ENCODE measurements around the gene ATP10A.
"Not testable (repeated sequence)": the region's sequence is repeated elsewhere in the genome, so short reads cannot be mapped to it uniquely, and the experiment has no call there.

The ATP10A gene

DNA sequence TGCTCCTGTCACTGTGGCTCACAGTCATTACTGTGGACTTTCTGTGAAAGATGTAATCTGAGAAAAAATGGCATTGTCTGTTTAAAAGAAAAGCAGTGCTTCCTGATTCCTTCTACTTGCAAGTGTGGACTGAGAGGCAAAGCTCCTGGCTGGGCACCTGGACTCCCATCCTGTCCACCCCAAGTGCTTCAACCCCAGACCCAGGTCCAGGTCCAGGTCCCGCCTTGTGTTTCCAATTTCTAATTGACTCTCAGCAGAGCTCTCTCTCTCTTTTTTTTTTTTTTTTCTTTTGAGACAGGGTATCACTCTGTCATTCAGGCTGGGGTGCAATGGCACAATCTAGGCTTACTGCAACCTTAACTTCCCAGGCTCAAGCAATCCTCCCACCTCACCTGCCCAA lies 94.9 kb downstream of the ATP10A start:
- no peak for DNase-seq

DNA sequence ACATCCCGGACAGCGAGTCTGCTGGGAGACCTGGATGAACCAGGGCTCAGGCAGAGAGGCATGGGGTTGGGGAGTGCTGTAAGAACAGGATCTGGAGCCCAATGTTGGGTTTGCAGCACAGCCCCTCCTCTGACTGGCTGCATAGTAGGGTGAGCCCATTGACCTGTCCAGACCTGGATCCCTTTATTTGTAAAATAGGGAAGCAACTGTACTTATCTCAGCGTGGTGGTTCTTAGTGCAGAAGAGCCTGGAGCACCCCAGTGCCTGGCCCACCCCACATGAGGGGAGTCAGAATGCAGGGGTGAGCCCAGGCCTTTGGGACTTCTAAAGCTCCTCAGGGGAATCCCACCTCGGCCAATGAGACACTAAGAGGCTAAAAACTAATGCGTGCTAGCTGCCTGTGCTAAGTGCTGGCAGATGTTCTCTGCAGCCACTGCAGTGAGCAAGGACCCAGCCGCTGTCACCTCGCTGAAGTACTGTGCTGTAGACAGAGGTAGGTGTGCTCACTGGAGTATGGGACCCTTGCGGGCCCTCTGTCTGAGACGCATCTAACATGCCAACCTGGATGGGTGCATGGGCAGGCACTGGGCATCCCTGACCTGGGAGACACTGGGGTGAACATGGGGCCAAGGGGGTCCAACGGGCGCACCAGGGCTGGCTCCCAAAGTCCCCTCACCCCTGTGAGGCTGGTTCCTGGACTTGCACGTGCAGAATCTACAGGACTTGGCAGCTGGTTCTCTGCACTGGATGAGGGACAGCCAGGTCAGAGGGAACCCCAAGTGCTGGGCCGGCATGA lies 95.6 kb downstream of the ATP10A start:
- no peak for DNase-seq

DNA sequence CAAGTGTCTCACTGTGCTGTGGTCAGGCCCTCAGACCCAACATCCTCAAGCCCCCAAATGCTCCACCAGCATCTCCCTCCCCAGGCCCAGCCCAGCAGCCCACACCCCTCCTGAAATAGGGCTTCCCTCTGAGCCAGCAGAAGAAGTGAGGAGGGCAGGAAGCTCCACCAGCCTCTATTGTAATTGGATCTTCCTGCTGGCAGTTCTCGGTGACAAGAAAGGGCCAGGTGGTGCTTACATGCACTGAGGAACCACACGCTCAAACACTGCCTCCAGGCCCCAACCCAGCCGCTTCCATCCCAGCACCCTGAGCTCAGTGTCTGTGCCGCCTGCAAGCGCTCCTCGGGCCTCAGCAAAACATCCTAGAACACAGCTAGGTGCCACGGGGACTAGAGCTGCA lies 96.7 kb downstream of the ATP10A start:
- no peak for DNase-seq

DNA sequence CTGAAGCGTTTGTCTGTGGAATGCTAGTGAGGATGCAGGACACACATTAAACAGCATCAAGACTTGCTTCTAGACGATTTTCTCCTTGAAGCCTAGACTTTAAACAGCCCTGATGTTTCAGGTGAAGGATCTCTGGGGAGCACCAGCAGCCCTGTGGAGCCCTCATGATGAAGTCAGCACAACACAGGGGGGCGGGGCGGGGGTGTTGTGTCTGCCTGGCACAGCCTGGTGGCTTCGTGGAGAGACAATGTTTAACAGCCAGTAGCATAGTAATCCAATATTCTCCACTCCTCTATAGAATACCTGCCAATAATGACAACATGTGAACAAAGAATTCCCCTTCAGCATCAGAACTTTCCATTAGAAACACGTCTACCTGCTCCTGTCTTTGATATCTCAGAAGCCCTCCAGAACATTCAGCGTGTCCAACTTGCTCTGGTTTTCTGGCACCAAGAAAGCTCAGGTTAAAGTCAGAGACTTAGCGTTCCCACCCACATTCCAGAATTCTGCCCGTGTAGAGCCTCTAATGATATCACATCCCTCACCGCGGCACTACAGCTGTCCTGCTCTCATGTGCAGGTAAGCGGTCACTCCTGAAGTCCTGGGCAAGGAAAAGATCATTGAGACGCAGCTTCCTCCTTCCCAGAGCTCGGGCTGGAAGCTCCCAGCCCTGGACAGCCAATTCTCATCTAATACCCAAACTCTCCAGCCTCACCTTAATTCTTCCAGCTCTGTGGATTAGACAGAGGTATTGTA lies 98.0 kb downstream of the ATP10A start:
- no peak for DNase-seq

DNA sequence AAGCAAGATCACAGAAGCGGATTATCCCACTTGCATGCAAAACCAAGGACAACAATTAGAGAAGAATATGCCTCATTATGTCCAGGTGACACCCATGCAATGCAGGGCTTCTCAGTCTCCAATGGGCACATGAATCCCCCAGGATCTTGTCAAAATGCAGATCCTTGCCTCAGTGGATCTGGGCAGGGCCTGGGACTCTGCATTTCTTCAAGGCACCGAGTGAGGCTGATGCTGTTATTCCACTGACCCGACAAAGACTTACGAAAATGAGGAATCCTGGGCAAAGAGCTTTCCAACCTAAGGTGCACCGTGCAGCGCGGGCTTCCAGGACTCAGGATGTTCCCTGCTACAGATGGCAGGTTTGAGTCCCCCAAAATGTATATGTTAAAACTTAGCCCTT lies 99.2 kb downstream of the ATP10A start:
- no peak for DNase-seq

DNA sequence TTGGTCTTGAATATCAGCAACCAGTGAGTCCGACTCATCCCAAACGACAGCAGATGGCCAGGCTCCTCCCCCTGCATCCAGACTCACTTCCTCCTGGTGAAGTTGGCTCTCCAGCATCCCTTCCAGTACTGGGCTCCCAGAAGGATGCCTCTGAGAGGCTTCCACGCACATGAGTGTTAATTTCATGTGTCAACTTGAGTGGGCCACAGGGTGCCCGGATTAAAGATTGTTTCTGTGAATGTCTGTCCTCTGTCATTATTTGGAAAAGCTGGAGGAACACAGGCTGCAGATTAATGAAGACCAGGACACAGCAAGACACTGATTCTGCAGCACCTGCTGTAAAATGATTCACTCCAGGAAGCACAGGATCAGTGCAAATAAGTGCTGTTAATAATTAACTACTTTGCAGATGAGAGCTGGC lies 99.8 kb downstream of the ATP10A start:
- no peak for DNase-seq

DNA sequence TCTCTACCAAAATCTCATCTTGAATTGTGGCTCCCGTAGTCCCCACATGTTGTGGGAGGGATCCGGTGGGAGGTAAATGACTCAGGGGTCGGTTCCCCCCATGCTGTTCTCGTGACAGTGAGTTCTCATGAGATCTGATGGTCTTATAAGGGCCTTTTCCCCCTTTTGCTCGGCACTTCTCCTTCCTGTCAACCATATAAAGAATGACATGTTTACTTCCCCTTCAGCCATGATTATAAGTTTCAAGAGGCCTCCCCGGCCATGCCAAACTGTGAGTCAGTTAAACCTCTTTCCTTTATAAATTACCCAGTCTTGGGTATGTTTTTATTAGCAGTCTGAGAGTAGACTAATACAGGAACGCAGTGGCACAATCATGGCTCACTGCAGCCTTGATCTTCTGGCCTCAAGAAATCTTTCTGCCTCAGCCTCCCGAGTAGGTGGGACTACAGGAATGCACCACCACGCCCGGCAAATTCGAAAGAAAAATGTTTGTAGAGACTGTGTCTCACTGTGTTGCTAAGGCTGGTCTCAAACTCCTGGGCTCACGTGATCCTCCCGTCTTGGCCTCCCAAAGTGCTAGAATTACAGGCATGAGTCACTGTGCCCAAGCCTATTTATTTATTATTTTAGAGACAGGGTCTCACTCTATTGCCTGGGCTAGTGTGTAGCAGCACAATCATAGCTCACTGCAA lies 101.0 kb downstream of the ATP10A start:
- DNase-seq: peak; percentile 7

DNA sequence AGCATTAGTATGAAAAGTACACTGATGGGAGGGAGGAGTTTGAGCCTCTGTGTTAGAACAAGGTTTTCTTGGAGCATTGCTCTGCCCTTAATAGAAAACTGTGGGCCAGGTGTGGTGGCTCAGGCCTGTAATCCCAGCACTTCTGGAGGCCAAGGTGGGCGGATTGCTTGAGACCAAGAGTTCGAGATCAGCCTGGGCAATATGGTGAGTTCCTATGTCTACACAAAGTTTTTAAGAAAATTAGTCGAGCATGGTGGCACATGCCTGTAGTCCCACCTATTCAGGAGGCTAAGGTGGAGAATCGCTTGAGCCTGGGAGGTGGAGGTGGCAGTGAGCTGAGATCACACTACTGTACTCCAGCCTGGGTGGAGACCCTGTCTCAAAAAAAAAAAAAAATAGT lies 103.7 kb downstream of the ATP10A start:
- no peak for DNase-seq

DNA sequence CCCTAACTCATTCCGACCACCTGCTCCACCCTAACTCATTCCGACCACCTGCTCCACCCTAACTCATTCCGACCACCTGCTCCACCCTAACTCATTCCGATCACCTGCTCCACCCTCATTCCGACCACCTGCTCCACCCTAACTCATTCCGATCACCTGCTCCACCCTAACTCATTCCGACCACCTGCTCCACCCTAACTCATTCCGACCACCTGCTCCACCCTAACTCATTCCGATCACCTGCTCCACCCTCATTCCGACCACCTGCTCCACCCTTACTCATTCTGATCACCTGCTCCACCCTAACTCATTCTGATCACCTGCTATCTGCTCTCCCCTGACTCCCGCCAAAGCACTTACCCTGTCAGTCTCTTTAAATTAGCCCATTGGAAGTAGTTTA lies 104.5 kb downstream of the ATP10A start:
- DNase-seq: not testable (repeated sequence)

DNA sequence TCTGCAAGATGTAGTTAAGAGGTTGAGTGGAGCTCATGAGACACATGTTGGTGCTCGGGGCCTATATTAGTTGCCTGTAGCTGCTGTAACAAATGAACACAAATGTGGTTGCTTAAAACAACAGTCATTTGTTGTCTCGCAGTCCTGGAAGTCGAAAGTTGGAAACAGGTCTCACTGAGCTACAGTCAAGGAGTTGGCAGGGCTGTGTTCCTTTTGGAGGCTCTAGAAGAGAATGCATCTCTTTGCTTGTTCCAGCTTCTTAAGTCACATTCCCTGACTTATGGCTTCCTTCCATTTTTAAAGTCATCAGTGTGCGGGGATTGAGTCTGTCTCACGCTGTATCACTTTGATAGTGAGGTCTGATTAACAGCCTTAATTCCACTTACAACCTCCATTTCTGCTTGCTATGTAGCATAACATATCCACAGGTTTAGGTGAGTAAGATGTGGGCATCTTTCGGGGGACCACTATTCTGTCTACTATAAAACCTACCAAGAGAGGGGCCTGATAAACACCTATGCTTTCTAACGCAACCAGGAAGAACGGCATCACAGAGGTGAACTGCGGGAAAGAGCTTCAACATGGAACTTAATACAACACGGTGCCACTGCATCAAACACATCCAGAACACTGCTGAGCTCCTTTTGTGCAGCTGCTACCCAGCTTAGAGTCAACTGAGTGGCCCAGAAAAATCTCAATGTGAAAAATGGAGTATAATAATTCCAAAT lies 119.4 kb downstream of the ATP10A start:
- no peak for DNase-seq

DNA sequence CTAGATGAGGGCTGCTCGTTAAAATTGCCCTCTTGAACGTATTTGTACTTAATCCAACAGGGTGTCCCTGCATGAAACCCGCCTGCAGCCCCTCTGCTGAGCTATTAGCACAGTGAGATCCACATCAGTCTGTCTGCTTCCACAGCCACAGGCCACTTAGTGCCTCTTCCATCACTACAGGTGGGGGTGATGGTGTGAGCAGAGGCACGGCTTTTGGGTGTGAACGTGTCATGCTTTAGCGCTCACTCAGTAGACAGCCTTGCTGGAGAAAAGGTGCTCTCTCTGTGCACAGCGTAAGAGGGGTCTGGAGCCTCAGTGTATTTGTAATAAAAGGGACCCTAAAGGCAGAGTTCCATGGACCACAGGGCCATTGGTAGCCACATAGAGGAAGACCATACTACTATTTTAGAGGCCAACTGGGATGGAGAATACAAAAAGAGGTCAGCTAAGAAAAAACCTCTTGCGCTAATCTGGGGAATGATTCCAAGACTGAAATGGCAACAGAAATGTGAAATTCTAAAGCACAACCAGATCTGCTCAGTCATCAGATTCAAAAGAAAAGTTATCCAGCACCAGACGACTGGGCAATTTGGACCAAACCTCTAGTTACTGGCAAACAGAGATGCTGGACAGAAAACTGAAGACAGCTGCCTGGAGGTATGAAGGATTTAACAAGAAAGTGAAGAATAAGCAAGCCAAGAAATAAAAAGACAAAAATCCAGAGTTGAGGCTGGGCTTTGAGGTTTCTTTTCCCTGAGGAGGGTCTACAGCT lies 120.2 kb downstream of the ATP10A start:
- DNase-seq: no peak

DNA sequence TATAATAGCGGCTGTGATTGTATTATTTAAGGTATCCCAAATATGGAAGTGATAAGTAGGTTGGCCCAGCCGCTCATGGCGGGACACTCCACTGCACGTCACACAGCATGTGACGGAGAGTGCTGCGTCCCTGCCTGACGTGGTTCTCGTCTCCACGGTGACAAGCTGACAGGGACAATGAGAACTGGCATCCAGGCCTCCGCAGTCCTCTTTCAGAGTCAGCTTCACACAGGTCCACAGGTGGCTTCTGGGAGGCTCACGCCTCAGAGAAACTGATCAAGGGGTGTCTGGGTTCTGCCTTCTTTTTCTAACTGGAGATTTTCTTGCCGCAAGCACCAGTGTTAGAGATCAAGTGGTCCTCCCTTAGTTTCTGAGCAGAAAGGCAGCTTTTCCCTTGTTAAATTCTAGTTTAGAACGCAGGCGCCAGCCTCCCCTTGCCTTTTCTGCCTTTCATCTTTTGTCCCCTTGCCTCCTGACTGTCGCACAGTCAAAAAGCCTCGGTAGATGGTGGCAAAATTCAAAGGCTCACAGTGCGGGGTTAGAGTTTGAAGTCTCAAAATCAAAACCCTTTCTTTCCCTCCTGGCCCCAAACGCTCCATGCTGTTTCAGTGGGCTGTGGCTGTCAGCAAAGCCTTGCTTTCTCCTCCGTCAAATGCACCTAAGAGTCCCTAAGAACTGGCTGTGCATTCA lies 120.9 kb downstream of the ATP10A start:
- no peak for DNase-seq

DNA sequence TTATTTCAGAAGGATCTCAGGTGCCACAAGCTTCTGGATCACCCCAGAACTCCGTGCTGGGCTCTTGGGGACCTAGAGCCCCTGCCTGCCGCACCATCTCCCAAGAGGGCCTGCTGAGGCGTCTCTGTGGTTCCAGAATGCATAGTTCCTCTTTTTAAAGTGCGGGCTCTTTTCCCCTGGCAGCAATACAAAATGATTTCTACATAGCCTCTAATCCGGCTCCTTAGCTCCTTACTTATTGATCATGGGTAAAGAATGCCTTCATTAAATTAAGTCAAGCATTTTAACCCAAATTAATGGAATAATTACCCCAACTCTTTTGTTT lies 121.9 kb downstream of the ATP10A start:
- peak; percentile 29 for DNase-seq

DNA sequence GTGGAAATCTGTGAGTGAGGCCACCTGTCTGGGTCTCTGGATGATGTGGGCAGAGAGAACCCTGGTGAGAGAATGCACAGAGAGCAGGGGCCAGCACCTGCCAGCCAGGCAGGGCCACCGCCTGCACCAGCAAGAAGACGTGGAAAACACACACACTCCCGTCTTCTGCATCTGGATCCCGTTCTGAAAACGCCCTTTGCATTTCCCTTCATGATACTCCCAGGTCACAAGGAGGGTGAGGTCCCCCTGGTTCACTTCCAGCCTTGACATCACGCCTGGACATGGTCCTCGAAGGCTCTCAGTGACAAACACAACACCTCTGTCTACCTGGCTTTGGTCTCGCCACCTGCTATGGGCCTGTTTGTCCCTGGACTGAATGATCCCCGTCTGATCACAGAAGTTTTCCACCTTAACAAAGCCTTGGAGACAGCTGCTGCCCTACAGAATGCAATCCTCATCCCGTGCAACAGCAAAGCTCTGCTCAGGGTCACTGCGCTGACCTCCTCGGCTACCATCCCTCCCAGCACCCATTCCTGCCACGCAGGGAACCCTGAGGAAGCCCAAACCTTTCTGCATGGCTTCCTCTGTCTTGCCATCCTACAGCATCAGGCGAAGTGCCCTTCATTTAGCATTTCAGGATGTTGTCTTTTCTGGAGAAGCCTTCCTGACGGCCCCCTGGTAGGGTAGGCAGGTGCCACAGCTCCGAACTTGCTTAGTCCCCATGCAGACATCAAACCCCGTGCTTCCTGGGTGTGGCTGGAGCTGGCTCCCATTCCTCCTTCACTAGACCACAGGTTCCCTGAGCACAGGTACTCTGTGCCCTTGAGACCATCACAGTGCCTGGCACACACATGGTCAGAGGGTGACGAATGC lies 122.5 kb downstream of the ATP10A start:
- DNase-seq: no peak

DNA sequence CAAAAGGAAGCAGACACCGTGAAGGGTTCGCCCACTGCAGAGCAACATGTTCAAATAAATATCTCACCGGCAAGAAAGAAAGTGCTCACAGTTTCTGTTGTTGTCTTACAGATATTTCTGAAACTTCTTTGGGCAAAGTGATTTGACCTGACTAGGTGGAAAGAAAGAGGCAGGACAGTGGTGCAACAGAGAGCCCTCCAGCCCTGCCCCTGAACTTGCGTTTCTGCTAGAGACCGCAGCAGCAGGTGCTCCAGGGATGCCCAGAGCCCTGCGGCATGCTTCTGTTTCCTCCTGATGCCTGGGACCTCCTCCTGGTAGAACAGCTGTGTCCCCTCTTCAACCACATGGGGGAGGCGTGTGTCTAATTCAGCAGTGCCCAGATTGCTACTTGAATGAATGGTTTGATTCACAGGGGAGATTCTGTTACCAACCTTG lies 123.4 kb downstream of the ATP10A start:
- DNase-seq: no peak

DNA sequence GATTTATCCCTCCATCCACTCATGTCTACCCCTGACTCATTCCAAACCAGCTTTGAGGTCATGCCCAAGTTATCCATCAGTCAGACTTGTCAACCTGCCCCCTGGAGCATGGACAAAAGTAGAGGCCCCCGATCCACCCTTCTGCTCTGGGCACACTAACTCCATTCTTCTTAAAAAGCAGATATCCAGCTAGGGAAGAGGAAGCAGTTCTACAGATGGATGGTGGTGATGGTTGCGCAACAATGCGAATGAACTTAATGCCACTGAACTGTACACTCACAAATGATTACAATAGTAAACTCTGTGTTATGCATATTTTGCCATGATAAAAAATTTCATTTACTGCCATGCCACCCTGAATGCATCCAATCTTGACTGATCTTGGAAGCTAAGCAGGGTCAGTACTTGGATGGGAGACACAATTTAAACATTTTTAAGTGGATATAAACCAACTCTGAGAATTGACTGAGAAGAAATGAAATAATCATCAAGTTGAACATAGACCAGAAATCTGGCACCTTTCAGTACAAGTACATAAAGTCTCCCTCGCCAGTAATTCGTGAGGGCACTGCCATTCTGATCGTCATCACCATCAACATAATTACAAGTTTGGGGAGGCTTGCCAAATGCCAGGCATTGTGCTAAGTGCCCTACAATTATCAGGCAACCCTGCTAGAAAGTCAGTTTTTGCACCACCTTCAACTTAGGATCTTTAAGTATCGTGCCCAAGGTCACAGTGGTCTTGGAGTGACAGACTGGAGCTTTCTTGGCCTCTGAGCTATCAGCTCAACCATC lies 124.8 kb downstream of the ATP10A start:
- peak; percentile 4 for DNase-seq

DNA sequence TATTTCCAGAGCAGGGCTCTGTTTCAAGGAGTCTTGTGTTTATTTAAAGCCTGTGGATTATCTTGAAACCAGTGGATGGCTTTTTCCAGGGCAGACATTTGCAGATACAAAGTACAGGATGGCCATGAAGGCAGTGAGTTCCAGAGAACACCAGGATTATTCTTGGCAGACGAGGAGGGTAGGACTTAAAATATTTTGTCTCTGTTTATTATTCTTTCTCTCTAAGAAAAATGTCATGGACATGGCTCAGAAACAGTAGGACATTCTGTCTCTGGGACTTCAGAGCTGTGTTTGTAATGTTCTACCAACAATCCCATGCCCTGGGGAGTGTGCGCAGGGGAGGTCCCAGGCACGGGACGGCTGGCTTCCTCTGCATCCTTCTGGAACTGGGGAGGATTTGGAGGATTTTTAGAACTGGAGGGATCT lies 125.9 kb downstream of the ATP10A start:
- no peak for DNase-seq

DNA sequence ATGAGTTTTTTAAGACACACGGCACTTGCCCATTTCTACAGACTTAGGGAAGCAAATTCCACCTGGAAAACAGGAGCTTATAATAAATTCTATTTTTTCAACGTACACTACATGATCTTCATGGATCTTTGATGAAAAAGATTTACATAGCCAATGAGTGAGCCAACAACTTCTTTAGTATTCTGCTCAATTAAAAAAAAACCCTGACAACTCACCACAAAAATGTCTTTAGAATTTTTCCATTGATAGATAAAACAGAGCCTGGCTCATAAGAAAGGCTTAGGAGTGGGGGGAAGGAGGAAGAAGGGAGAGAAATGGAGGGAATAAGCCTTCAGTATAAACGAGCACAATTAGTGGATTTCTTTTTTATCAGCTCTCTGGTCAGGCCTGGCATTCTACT lies 126.7 kb downstream of the ATP10A start:
- no peak for DNase-seq

DNA sequence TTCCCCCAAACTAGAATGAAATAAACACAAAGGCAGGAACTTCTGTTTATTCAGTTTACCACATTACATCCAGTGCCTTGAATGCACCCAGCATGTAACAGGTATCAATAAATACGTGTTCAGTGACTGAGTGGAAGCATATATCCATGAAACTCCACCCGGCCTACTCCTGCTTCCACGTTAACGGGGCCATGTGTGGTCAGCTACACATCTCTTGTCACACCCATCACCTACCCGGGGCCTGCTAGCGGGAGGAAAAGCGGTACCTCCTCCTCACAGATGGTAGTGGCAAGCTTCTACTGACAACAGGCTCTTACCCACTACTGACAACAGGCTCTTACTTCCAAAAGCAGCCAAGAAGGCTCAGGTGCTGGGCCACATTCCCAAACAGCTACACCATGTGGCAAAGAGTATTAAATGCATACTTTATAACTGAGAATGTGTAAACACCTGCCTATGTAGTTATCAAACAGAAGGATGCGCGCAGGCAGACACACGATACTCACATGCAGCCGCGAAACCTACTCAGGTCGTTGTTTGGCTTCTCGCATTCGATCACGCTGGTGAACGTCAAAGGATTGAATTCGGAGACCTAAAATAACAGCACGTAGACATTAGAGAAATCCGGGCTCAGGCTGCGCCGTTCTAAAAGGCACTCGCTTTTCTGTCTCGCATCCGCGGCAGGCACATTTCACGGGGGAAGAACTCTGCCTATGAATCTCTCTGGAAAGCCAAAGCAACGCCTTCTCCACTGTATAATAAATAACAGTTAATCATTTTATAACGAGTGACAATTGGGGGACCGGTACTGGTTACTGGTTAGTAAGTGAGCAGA lies 127.4 kb downstream of the ATP10A start:
- no peak for DNase-seq
